Stimulated activated CD4-positive, alpha-beta T cell treated with anti-CD3 and anti-CD28 coated beads, Interleukin-1b, Interleukin-23, amount 100 ng/mL, for 4 hours (primary cell): ENCODE results near the gene LRP2BP.
"Not testable (repeated sequence)": the region's sequence is repeated elsewhere in the genome, so short reads cannot be mapped to it uniquely, and the experiment has no call there.

Source experiments
- DNase-seq, 2 donors: peaks; one replicate each; pipeline ENCODE4 v3.0.0-alpha.2; 2020; ENCODE audit warnings: low read depth in 2 of 2

The LRP2BP gene

DNA sequence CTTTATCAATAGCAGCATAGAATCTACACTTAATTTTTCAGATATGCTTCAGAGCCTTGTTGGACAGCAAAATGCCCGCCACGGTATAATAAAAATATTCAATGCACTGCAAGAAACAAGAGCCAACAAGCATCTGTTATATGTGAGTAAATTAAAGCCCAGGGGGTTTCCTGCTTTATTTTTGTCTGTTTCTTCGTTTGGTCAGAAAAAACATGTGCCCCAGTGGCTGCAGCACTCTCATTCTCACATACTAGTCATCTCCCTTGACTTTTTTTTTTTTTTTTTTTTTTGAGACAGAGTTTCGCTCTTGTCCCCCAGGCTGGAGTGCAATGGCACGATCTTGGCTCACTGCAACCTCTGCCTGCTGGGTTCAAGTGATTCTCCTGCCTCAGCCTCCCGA, 33.2 kb downstream of the LRP2BP start:
- not testable (repeated sequence) for DNase-seq

DNA sequence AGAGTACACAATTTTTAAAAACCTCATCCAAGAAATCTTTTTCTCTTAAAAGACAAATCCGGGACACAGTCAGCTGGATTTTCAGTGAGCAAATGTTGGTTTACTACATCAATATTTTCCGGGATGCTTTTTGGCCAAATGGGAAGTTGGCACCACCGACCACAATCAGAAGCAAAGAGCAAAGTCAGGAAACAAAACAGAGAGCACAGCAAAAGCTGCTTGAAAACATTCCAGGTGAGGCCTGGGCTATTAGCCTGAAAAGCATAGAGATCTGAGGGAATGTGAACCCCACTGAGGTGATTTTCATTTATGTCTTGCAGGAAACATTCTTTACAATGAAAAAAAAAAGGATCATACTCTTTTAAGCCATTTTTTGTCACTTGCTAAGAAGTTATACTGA, 33.9 kb downstream of the LRP2BP start:
- DNase-seq: no peak

DNA sequence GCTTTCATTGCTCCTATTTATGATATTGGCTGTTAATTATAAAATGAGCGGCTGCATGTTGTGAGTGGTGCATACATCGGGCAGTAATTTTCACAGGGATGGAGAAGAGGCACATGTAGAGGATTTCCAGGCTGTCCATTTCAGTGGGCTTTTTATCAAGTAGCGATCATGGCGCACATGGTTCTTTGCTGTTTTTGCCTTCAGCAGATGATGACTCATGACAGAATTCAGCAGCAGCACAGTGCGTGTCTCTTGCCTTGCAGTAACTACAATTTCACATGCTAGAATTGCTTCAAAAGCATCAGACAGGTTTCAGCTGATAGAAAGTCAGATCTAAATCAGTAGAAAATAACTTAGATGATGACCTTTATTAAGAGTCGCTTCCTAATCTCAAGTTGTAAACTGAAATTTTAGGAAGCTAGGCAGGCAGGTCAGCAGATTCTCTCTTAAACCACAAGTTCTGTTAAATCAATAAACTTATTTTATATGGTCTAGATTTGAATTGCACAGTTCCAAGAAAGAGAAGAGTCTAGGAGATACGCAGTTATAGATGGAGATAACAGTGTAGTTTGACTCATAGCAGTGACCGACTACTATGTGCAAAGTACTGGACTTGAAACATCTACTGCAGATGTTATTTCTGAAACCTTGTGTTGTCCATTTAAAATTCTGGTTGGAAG, 35.8 kb downstream of the LRP2BP start:
- no peak for DNase-seq

DNA sequence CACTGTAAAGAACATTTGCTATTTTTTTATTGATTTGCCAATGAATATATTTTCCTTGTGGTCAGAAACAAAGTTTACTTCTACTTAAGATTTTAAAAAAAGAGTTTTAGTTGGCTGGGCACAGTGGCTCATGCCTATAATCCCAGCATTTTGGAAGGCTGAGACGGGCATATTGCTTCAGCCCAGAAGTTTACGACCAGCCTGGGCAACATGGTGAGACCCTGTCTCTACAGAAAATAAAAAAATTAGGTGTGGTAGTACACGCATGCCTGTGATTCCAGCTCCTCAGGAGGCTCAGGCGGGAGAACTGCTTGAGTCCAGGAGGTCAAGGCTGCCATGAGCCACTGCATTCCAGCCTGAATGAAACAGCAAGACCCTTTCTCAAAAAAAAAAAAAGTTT, 36.8 kb downstream of the LRP2BP start:
- no peak for DNase-seq

DNA sequence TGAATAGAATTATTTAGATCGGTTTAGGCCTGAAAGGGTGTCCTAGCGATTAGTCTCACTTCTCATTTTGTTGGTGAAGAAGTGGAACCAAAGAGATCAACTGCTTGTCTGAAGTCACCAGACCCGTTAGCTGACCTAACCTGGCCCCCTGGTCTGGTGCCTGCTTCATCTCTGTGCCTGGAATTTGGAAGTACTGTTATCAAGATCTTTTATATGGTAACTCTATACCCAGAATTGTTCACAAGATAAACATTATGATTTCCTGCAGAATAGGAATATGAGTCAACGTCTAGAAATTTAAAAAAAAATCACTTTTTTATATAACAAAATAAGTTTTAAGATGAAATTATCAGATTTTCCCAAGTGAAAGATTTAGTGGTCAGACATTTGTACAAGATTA, 37.2 kb downstream of the LRP2BP start:
- DNase-seq: no peak

DNA sequence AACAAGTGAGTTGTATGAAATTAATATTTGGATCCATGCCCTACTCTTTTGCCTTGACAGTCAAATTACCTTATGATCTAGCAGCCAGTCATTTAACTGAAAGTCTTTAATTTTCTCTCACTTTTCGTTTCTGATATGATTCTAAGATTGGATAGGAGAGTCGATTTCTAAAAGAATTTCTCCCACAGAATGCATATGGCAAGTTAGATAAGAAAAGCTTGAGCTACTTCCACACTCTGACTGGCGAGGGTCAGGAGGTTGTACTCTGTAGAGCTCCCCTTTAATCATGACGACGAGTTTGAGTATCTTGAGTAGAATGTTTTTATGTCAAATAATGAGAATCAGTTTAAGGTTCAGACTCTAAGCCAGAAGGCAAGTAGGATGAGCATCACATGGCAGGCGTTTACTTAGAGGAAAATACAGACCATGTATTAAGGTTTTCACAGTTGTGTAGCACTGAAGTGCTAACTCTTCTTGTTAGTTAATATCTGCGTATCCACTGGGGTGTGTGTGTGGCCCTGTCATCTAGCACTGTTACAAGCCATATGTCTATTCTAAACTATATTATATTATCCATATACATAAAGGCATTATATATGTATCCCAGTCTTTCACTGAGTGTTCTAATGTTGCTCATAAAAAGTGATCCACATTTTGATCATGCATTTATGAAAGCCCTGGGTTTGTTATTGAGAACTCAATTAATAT, 37.8 kb downstream of the LRP2BP start:
- no peak for DNase-seq

DNA sequence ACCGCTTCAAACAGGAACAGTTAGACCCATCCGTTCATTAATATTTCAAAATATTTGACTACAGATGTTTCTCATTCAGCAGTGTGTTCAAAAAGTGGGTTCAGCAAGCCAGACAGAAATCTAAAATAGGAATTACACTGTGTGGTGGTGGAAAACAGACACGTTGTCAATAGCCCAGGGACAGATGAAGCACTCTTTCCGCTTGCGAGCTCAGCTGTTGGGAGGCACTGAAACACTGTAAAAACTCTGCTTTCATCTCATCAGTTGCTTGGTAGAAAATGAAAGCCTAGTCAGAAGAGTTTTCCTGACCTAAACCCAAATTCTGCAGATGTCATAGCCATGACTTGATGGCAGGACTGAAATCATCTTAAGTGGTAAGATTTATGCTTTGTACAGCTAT, 38.5 kb downstream of the LRP2BP start:
- no peak for DNase-seq

DNA sequence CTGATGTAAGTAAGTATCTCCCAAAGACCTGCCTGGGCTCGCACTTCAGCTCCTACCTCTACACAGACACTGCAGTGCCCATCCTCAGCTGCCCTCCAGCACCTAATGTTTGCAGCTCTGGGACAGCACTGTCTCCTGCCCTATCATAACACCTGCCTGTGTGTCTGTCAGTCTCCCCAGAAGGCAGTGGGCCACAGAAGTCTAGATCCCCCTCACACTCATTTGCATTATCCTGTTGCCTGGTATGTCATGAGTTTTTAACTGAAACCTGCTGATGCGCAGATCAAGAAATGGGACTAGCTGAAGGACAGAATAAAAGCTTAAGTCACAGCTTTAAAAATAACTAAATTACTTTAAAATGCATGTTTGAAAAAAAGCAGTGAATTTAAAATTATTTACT, 43.0 kb downstream of the LRP2BP start:
- no peak for DNase-seq

DNA sequence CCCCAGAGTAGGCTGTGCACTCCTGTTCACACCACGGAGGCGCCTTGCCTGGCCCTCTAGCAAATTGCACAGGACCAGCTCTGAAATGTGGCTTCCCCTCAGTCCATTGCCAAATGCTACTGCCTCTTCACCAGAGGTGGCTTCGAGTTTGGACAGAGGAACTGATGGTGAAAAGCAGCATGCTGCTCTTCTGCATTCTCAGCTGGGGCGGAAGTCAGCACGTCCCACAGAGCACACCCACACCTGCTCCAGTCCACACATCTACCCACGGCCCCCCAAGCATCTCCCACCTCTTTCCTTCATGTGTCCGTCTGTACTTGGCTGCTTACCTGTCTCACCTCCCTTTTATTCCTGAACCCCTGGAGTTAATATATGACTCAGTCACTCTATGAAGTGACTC, 43.5 kb downstream of the LRP2BP start:
- DNase-seq: no peak

DNA sequence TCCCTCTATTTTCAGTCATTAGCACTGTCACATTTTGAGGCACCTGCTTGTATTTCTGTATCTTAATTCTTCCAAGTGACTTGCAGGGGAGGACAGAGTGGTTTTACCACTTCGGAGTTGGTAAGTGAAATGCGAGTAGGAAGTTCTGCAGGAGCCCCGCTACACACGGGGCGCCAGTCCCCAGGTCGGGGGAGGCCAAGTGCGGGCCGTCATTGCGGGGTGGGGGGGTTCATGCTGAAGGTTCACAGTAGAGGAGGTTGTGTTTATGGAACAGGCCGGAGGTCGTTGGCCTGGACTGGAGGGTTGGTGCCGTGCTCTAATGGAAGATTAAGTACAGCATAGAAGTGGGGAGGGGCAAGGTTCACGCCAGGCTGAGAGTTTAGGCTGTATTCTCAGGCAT, 44.0 kb downstream of the LRP2BP start:
- DNase-seq: no peak

DNA sequence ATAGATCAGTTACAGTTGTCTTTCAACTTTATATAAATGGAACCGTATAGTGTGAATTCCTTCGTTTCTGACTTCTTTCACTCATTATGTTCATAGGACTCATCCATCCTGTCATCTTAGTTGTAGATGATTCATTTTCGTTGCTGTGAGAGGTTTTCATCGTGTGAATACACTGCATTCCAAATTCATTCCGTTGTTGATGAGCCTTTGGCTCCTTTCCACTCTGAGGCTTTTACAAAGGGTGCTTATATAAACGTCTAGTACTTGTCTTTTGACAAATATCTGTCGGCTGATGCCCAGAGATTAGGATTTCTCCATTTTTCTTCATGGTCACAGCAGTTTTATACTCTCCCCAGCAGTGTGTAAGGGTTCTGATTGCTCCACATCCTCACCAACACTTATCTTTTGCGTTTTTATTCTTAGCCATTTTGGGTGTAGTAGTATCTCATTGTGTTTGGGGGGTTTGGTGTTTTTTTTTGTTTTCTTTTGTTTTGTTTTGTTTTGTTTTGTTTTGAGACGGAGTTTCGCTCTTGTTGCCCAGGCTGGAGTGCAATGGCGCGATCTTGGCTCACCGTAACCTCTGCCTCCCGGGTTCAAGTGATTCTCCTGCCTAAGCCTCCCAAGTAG, 48.6 kb downstream of the LRP2BP start:
- no peak for DNase-seq

DNA sequence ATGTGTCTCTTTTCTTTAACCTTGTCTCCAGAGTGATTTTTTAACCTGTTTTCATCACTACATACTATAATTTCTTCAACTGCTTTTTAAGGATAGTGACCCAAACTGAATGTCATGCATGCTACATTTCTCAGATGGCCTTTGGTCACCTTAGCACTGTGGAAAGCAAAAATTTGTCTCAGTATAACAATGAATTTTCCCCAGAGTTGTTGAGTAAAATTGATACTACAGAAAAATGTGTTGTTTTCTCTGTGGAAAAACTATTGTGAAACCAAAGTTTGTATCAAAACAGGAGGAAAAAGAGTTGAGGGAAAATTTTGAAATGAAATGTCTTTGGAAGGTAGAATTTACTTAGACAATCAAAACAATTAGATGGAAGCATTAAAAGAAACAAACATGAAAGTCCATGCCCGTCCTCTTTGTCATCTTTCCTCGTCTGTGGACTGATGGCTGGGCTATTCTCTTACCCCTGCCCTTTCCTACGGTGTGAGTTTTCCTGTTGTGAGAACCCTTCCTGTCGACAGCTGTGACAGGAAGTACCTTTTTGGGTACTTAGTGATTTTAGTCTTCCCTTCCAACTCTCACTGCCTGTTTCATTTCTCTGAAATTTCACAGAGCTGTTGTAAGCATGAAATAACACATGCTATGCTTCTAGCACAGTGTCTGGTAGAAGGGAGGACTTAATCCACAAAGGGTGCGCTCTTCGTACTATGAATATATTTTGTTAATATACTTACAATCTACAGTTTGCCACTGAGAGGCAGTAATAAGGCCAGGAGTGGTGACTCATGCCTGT, 50.8 kb downstream of the LRP2BP start:
- DNase-seq: no peak

DNA sequence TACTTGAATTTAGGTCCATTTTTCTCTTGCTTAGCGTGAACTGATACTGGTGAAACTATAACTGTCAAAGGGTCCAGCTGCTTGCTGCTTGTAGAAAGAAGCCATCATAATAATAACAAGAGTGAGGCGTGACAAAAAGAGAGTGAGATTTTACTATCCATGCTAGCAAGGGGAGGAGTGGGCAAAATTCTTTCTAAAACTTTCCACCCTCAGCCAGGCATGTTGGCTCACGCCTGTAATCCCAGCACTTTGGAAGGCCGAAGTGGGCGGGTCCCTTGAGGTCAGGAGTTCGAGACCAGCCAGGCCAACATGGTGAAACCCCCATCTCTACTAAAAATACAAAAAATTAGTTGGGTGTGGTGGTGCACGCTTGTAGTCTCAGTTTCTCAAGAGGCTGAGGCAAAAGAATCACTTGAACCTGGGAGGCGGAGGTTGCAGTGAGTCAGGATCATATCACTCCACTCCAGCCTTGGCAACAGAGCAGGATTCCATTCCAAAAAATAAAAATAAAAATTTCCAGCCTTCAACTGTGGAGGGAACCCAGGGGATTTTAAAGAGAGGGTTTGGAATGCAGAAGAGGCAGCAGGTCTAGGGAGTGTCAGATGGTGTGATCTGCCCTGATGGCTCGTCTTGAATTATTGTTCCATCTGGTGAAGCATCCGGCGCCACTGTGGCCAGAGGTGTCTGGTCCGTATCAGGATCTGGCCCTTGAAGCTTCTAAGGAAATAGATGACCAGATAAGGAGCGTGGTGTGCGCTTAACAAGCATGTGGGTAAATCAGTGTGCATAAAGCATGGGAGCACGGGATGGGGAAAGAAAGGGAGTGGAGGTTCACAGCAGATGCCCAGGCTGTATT, 51.8 kb downstream of the LRP2BP start:
- no peak for DNase-seq

DNA sequence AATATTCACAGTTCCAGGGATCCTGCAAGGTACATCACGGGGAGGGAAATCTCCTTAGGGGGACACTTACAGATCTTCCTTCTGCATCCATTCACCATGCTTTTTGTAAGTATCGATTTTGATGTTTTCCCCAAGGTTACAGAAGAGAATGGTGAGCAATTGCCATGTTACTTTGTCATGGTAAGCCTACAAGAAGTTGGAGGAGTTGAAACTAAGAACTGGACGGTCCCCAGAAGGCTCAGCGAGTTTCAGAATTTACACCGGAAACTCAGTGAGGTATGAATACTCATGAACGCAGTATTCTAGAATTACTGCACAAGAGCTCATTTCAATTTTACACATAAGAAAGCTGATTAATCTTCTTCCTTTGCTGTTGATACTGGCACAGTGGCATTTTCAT, 53.9 kb downstream of the LRP2BP start:
- DNase-seq: no peak

DNA sequence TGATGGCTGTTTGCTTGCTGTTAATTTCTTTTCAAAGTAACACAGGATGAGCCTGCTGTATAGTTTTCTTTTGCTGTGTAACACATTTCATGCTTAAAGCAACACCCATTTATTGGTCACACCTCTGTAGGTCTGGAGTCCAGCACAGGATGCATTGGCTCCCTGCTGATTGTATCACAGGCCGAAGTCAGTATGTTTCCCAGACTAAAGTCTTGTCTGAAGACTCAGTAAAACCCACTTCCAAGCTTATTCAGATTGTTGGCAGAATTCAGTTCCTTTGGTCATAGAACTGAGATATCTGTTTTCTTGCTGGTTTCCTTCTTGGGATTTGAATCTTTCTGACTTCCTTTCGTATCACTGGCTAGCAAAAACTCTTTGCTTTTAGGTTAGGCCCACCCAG, 54.3 kb downstream of the LRP2BP start:
- DNase-seq: no peak

DNA sequence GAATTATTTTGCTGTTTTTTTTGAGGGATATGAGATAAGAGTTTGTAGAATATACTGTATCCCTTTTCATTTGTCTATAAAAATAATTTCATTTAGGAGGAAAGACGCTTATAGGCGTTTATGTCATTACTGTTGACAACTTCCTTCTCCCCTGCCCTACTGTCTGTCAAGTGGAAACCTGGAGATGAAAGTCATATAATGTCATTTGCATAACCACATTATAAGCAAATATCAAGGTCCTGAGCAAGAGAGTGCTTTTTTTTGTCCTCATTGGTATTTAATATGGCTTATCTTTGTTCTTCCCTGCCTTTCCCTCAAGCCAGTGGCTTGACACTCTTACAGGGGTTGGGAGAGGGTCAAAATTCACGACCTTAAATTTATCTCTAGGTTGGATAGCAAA, 55.8 kb downstream of the LRP2BP start:
- no peak for DNase-seq

DNA sequence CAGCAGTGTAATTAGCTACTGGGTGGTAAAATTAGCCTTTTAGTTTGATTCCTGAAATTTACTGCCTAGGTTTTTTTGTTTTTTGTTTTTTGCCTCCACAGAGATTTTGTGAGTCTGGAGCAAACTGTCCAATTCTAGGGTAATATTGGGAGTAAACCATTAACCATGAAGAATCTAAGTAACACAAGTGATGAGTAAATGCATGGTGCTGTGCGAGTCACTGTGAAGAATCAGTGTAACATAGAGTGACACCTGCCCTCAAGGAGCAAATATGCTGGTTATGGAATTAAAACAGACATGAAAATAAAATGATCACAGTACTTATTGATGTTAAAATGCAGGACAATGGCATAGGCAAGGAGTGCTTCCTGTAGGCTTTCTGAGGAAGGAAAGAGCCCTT, 60.1 kb downstream of the LRP2BP start:
- DNase-seq: no peak

DNA sequence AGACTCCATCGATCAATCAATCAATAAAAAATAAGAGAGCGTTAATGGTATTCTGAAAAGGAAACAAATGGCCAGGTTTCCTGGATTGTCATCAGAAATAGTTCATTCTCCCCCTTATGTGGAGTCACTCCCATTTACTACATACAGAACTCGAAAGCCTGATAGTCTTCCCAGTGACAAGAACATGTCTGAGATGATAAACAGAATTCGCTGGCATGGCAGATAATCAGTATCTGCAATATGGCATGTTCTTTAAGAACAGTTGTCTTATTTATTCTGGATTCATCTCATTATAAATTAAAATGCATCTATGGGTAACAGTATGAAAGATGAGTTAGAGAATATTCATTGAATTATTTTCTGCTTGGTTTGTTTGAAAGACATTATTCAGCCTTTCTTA, 61.4 kb downstream of the LRP2BP start:
- no peak for DNase-seq

DNA sequence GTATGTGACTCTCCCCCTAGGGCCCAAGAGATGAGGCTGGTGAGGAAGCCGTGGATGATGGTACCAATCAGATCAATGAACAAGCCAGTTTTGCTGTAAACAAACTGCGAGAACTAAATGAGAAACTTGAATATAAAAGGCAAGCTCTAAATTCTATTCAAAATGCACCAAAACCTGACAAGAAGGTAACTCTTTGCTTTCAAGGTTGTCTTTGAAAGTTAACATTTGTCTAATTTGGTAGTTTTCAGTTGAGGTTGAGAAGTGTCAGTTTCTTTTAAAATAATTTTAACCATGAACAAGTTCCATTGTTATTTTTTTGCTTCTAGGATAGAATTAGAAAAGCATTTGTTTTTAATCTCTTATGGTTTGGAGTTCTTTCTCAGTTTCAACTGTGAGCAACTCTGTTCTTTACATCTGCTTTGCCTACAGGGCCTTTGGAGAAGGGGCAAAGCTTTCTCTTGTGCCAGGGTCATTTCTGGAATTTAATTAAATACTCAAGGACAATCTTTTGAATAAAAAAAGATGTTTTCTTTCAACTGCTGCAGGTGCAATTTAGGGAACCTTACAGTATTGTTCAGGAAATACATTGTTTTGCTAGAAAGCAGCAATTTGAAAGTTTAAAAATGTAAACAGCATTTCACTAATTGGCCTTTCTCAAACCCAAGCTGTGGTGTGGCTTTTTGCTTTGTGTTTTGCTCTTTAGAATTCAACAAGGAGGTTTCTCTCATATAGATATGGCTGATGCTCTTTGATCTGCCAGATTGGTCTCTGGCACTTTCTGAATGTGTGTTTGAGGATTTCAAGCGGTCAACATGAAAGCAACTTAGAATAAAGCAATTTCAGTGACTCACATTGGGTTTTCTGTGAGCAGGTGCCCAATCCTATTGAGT, 62.9 kb downstream of the LRP2BP start:
- no peak for DNase-seq

DNA sequence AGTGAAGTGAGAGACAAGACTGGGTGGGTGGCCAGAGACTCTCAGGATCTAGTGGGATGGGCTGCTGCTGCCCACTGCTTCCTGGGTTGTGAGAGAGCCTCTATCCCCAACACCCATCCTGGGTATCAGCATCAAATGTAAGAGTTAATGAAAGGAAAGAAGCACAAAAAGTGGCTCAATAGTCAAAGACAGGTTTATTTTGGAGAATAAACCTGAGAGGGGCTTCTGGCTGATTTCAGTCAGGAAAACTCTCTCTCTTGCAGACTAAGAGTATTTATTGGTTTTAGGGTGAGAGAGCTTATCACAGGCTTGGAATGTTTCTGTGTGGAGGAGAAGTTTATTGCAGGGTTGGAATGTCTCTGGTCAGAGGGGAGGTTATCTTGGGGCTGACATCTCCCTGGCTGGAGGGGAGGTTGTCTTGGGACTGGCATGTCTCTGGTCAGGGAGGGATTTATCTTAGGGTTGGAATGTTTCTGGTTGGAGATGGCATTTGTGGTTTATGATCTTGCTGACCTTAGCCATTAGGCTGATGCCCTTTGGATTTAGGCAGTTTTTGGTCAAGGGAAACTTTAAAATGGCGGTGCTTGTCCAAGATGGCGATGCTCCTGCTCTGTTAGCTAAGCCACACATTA, 65.7 kb downstream of the LRP2BP start:
- not testable (repeated sequence) for DNase-seq
